ENCODE results near the gene TWNK.
A peak's percentile ranks its signal among the peaks of the same experiment; 100 is the strongest.

The TWNK gene

DNA sequence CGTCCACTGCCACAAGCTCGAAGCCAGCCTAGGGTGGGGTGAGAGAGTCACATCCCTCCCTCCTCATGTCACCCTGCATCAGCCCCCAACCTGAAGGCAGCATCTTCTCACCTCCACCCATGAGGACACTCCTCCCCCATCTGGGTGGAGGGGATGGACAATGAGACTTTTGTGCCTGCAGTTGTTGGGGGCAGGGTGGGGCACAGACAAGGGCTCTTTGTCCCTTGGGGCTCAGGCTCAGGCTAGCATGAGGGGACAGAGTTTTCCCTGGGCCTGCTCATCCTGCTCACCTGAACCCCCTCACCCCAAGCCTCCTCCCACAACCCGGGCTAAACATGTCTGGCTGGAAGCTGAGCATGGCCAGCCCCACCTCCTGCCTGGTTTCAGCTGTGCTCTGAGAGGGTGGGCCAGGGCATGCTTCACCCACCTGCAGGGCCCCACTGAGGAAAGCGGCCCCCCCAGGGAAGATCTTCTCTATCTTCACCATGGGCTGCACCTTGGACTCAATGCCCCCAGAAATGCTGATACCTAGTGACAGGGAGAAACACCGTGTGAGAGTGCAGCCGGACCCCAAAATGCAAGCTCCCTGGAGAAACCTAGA lies 21.6 kb downstream of the TWNK start:
- no peak for DNase-seq (ENCODE audit: low read depth)
- TF ChIP-seq, protein P1, sequence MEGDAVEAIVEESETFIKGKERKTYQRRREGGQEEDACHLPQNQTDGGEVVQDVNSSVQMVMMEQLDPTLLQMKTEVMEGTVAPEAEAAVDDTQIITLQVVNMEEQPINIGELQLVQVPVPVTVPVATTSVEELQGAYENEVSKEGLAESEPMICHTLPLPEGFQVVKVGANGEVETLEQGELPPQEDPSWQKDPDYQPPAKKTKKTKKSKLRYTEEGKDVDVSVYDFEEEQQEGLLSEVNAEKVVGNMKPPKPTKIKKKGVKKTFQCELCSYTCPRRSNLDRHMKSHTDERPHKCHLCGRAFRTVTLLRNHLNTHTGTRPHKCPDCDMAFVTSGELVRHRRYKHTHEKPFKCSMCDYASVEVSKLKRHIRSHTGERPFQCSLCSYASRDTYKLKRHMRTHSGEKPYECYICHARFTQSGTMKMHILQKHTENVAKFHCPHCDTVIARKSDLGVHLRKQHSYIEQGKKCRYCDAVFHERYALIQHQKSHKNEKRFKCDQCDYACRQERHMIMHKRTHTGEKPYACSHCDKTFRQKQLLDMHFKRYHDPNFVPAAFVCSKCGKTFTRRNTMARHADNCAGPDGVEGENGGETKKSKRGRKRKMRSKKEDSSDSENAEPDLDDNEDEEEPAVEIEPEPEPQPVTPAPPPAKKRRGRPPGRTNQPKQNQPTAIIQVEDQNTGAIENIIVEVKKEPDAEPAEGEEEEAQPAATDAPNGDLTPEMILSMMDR (IDR thresholded peaks at IDR 0.05; ENCODE audit: control insufficient read depth, insufficient read depth, low read depth, low read length, missing control alignments): no peak
- no peak overlapping the region for H3K4me3 ChIP-seq (ENCODE audit: control insufficient read depth, low read depth, low read length)

DNA sequence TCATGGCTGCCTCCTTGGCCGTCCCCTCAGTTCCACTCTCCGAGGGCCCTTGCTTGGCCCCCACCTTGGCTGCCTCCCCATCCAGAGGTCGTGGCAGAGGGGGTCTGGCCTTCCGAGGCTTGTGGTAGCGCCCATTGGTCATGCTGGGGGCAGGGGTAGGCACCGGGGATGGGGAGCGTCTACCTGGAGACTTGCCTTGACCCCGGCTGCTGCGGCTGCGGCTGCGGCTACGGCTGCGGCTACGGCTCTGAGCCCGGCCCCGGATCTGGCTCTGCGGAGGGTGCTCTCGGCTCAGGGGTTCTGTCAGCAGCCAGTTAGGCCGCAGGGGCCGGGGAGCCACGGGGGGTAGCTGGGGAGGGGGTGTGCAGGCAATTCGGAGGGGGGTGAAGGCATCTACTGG lies 23.0 kb downstream of the TWNK start:
- DNase-seq (ENCODE audit: low read depth): no peak
- H3K4me3 ChIP-seq (ENCODE audit: control insufficient read depth, low read depth, low read length): no peak overlapping the region
- TF ChIP-seq, protein P1 (IDR thresholded peaks at IDR 0.05; ENCODE audit: control insufficient read depth, insufficient read depth, low read depth, low read length, missing control alignments): no peak

DNA sequence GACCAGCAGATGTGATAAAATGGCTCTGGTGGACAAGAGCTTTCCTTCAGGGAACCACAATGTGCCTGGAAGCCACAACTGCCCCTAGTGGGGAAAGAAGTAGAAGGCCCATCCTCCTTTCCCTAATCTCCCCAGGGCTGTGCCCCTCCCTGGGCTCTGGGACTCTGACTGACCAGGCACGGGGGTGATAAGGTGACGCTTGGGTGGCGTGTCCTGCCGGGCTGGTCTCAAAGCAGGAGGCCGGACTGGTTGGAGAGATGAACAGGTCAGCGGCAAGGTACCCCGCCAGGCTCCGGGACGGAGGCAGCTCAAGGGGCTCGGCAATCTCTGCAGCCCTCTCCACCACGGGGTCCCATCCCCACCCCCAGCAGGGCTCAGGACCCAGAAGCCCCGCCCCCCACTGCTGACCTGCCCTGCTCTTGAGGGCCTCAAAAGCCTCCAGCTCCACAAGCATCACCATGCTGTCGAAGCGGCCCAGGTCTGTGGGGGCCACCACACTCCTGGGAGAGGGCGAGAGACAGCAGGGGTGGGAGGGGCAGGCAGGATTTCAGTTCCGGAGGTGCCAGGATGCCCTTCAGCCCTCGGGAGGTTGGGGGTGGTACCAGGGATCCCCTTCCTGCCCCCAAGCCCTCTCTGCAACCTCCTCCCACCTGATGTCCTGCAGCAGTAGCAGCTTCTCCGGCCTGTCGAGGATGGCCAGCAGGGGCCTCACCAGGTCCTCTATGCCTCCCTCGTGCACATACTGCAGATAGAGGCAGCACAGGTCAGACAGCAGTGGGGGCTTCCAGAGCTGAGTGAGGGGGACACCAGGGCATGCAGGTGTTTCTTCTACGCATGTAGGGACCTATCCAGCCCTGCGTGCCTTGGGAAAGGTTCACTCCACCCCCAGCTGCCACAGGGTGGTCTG lies 24.4 kb downstream of the TWNK start:
- TF ChIP-seq, protein P1 (IDR thresholded peaks at IDR 0.05; ENCODE audit: control insufficient read depth, insufficient read depth, low read depth, low read length, missing control alignments): peak; percentile 43
- H3K4me3 ChIP-seq (ENCODE audit: control insufficient read depth, low read depth, low read length): no peak overlapping the region
- no peak for DNase-seq (ENCODE audit: low read depth)

DNA sequence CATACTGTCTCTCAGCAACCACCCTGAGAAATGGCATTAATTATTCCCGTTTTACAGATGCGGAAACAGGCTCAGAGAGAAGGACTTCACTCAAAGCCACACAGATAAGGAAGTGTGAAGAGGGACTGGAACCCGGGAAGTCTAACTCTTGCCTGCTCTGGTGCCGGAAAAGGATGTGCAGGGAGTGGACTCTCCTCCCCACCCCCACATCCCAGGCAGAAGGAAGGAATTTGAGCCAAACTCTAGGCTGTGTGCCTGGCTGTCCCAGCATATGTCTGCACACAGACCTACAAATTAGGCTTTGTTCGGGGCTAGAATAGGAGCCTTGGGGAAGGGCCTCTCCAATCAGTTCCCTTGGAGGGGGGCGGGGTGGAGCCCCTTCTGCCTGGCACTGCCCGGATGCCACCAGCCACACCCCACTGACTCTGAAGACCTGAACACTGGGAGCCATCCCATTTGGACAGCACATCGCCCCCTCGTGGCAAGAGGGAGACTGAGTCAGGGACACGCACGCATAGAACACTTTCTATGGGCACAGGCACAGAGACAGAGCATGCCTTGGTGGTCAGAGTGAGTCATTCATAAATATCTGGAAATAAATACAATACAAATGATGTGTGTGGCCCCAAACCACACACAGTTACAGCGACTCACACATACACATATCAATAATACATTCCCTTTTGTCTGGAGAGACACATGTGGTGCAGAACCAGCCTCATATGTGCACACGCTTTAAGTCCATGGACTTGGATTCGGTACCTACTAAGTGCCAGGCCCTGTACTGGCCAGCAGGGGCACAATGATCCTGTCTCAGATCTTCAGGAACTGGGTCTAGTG lies 25.4 kb downstream of the TWNK start:
- TF ChIP-seq, protein P1 (IDR thresholded peaks at IDR 0.05; ENCODE audit: control insufficient read depth, insufficient read depth, low read depth, low read length, missing control alignments): peak; percentile 84
- H3K4me3 ChIP-seq (ENCODE audit: control insufficient read depth, low read depth, low read length): no peak overlapping the region
- DNase-seq (ENCODE audit: low read depth): no peak

DNA sequence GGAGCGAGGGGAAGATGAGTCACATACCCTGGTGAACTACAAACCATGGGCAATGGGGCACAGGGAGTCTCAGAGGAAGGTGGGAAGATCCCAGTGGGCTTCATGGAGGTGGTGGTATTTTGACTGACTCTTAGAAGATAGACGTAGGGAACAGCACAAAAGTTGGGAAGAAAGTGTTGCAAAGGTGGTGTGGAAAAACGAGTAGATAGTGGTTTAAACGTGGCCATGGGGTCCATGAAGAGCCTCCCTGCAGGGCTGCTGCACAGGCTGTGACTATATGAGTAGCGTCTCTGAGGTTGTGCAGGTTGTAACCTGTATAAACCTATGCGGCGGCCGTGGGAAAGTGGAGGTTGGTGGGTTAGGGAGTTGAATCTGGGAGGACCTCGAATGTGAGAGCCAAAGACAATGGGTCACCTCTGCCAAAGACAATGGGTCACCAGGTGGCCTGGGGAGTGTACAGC lies 26.1 kb downstream of the TWNK start:
- no peak overlapping the region for H3K4me3 ChIP-seq (ENCODE audit: control insufficient read depth, low read depth, low read length)
- no peak for DNase-seq (ENCODE audit: low read depth)
- TF ChIP-seq, protein P1 (IDR thresholded peaks at IDR 0.05; ENCODE audit: control insufficient read depth, insufficient read depth, low read depth, low read length, missing control alignments): no peak

DNA sequence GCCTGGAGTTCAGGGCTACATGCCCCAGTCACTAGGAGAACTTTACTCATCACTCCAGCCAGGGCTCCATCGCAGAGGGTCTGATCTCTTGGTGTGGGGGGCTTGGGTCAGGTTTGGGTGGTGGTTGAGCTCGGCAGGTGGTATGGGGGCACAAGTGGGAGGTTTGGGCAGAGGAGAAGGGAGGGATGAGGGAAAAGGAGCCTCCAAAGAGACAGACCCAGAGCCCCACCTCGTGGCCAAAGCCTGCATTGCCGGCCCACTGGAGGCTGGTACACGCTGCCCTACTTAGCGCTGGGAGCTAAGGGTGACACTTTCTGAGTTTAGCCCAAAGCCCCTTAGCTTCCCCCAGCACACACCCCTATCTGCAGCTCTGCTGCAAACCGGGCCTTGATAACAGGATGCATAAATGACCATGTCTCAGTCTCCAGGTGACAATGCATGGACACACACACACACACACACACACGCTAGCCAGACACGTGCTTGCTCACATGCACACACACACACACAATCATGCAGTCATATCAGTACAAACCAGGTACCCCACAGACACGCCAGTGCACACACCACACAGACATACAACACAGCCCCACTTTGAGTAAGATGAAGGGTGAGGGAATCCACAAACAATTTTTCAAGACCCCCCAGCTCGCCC lies 27.0 kb downstream of the TWNK start:
- TF ChIP-seq, protein P1 (IDR thresholded peaks at IDR 0.05; ENCODE audit: control insufficient read depth, insufficient read depth, low read depth, low read length, missing control alignments): peak; percentile 94
- DNase-seq (ENCODE audit: low read depth): no peak
- H3K4me3 ChIP-seq (ENCODE audit: control insufficient read depth, low read depth, low read length): no peak overlapping the region
